HFF-Myc (cell line): ENCODE data around the gene SRPX2.

Source experiments
- DNase-seq: peaks from one replicate; pipeline ENCODE4 v3.0.0-alpha.2; 2011; ENCODE audit warnings: low read depth; ENCODE audit errors: extremely low read depth
- H3K4me3 ChIP-seq: replicated peaks from 2 replicates; pipeline ENCODE4 v1.5.1; 2011; ENCODE audit warnings: low read depth, mild to moderate bottlenecking, control low read depth, low read length
- CTCF ChIP-seq: IDR thresholded peaks from 2 replicates; pipeline ENCODE4 v1.5.1; 2012; ENCODE audit warnings: mild to moderate bottlenecking, low read depth, low read length, control low read depth; ENCODE audit errors: missing control alignments

Gene SRPX2

GRCh38 chrX:100687546-100687945, 43.5 kb downstream of the SRPX2 start:
- no peak for DNase-seq
- H3K4me3 ChIP-seq, result no peak overlapping the region
- TF ChIP-seq CTCF, result no peak

- DNase-seq, result no peak
- TF ChIP-seq CTCF, result no peak
- H3K4me3 ChIP-seq, result no peak overlapping the region
Measured at GRCh38 chrX:100695302-100695701, 51.3 kb downstream of the SRPX2 start.

- no peak for TF ChIP-seq CTCF
- no peak overlapping the region for H3K4me3 ChIP-seq
- no peak for DNase-seq
Measured at GRCh38 chrX:100695991-100696390, 52.0 kb downstream of the SRPX2 start.

GRCh38 chrX:100696699-100697351, 52.8 kb downstream of the SRPX2 start:
- DNase-seq, result no peak
- TF ChIP-seq CTCF, result no peak
- H3K4me3 ChIP-seq, result no peak overlapping the region

GRCh38 chrX:100698551-100698950, 54.6 kb downstream of the SRPX2 start:
- H3K4me3 ChIP-seq, result no peak overlapping the region
- DNase-seq, result no peak
- TF ChIP-seq CTCF, result no peak

- H3K4me3 ChIP-seq, result no peak overlapping the region
- DNase-seq, result no peak
- TF ChIP-seq CTCF, result no peak
Measured at GRCh38 chrX:100700809-100701208, 56.8 kb downstream of the SRPX2 start.
